Measurements from ENCODE around the gene MAML3. TPM values are rescaled to one million over a fixed set of nuclear protein-coding genes. Genes with fewer than 3 reads are reported as not detected.

Gene MAML3
- total RNA-seq, 4 donors from 2014 or later, result 2.4 to 50.5 (median 17.8) TPM

DNA sequence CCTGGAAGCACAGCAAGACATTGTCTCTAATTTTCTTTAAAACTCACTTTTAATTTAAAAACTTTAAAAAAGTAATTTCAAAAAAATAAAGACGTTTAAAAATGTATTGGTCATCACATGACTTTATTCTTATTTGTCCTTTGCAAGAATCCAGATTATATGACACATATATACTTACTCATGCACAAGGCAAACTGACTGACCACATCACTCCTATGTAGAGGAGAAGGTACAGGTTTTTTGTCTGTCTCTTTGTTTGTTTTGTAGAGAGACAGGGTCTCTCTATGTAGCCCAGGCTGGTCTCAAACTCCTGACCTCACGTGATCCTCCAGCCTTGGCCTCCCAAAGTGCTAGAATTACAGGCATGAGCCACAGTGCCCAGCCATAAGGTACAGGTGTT is 28.6 kb downstream of the MAML3 start:
- TF ChIP-seq, protein P1, sequence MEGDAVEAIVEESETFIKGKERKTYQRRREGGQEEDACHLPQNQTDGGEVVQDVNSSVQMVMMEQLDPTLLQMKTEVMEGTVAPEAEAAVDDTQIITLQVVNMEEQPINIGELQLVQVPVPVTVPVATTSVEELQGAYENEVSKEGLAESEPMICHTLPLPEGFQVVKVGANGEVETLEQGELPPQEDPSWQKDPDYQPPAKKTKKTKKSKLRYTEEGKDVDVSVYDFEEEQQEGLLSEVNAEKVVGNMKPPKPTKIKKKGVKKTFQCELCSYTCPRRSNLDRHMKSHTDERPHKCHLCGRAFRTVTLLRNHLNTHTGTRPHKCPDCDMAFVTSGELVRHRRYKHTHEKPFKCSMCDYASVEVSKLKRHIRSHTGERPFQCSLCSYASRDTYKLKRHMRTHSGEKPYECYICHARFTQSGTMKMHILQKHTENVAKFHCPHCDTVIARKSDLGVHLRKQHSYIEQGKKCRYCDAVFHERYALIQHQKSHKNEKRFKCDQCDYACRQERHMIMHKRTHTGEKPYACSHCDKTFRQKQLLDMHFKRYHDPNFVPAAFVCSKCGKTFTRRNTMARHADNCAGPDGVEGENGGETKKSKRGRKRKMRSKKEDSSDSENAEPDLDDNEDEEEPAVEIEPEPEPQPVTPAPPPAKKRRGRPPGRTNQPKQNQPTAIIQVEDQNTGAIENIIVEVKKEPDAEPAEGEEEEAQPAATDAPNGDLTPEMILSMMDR (IDR thresholded peaks at IDR 0.05), result no peak
- no peak for TF ChIP-seq POLR2A (IDR thresholded peaks at IDR 0.05)
- no peak for DNase-seq
- Histone ChIP-seq H3K4me1 (no peaks in the 10 kb centered on the region), H3K36me3 (no peaks in the 10 kb centered on the region), H3K4me3 (no peak overlapping the region), H3K27ac (no peak overlapping the region), H3K9me3 (no peaks in the 10 kb centered on the region), H3K27me3 (no peaks in the 10 kb centered on the region)
- intact Hi-C loops (cut with DNase I; ENCODE audit: low total_unique reads), result no loop called here

- H3K4me3 ChIP-seq, result no peak overlapping the region
- no peaks in the 10 kb centered on the region for H3K36me3 ChIP-seq
- no peak for DNase-seq
- no peaks in the 10 kb centered on the region for H3K27me3 ChIP-seq
- no peak for TF ChIP-seq POLR2A (IDR thresholded peaks at IDR 0.05)
- TF ChIP-seq, protein P1 (IDR thresholded peaks at IDR 0.05), result no peak
- no peaks in the 10 kb centered on the region for H3K9me3 ChIP-seq
- no peaks in the 10 kb centered on the region for H3K4me1 ChIP-seq
- intact Hi-C loops (cut with DNase I; ENCODE audit: low total_unique reads), result no loop called here
- H3K27ac ChIP-seq, result no peak overlapping the region
These were observed 30.2 kb downstream of the MAML3 start for GRCh38 chr4:140123666-140124377.

DNA sequence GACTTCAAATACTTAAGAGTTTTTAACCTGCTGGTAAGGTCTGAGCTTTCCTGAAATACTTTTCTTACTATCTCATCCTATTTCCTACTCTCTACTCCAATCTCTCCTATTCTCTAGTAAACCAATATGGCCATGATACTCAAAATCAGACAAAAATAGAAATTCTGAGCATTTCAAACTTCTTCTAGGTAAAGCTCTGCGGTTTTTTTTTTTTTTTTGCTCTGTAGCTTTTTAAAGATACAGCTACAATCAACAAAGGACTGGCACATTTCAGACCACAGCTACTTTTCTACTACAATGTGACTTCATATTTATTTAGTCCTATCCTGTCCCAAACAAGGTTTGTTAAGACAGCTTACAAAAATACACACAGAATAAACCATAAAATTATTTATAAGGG is 31.1 kb downstream of the MAML3 start:
- intact Hi-C loops (cut with DNase I; ENCODE audit: low total_unique reads), result no loop called here

DNA sequence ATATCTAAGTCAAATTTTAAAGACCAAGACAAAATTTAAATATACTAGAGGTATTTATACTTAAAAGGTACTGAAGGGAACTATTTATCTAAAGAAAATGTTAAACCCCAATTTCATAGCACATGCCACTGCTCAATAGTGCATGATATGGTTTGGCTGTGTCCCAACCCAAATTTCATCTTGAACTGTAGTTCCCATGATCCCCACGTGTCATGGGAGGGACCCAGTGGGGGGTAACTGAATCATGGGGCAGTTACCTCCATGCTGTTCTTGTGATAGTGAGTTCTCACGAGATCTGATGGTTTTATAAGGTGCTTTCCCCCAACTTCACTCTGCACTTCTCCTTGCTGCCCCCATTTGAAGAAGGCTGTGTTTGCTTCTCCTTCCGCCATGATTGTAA is 32.3 kb downstream of the MAML3 start:
- H3K27me3 ChIP-seq, result no peaks in the 10 kb centered on the region
- no peaks in the 10 kb centered on the region for H3K36me3 ChIP-seq
- intact Hi-C loops (cut with DNase I; ENCODE audit: low total_unique reads), result no loop called here
- no peak for TF ChIP-seq POLR2A (IDR thresholded peaks at IDR 0.05)
- TF ChIP-seq, protein P1 (IDR thresholded peaks at IDR 0.05), result no peak
- DNase-seq, result no peak
- no peak overlapping the region for H3K27ac ChIP-seq
- H3K4me3 ChIP-seq, result no peak overlapping the region
- H3K9me3 ChIP-seq, result no peaks in the 10 kb centered on the region
- no peaks in the 10 kb centered on the region for H3K4me1 ChIP-seq

More for the DNA sequence above, 31.1 kb downstream of the MAML3 start:
- no peak overlapping the region for H3K27ac ChIP-seq
- H3K4me1 ChIP-seq, result no peaks in the 10 kb centered on the region
- no peaks in the 10 kb centered on the region for H3K36me3 ChIP-seq
- TF ChIP-seq POLR2A (IDR thresholded peaks at IDR 0.05), result no peak
- TF ChIP-seq, protein P1 (IDR thresholded peaks at IDR 0.05), result no peak
- no peak overlapping the region for H3K4me3 ChIP-seq
- no peak for DNase-seq
- no peaks in the 10 kb centered on the region for H3K9me3 ChIP-seq
- no peaks in the 10 kb centered on the region for H3K27me3 ChIP-seq

DNA sequence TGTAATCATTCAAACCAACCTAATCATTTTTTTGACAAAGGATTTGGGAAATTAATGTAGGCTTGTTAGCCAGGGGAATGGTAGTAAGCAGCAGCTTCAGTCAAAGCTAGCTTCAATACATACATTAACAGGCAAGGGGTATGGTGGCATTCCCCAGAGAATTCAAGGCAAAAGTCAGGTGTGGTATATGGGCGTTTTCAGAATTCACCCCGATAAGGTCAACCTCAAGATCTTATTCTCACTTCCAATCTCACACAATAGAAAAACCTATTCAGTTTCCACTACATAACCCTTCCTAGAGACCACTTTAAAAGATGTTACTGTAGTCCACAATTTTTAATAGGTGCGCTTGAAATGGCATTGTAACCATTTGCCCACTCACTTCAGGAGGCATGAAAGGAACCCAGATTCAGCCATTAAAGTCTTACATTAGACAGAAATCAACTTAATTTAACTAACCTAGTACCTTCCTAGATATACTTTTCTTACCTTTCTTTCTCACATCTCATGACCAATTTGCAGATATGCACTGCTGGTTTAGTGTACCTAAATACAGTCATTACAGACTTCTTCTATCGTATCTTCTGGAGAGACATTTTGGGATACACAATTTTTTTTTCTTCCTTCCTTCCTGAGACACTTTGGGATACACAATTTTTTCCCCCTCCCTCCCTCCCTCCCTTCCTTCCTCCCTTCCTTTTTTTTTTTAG is 34.9 kb downstream of the MAML3 start:
- H3K4me1 ChIP-seq, result no peaks in the 10 kb centered on the region
- intact Hi-C loops (cut with DNase I; ENCODE audit: low total_unique reads), result no loop called here
- H3K4me3 ChIP-seq, result no peak overlapping the region
- H3K36me3 ChIP-seq, result no peaks in the 10 kb centered on the region
- H3K27me3 ChIP-seq, result no peaks in the 10 kb centered on the region
- TF ChIP-seq, protein P1 (IDR thresholded peaks at IDR 0.05), result no peak
- TF ChIP-seq POLR2A (IDR thresholded peaks at IDR 0.05), result no peak
- no peaks in the 10 kb centered on the region for H3K9me3 ChIP-seq
- DNase-seq, result no peak
- H3K27ac ChIP-seq, result no peak overlapping the region

Measured in uterus (tissue), 4 donors.